ENCODE measurements around the gene ZNF275.
A peak's percentile ranks its signal among the peaks of the same experiment; 100 is the strongest.

Gene ZNF275

GRCh38 chrX:153333821-153334653 is at the start of gene ZNF275:
Gene ZNF275, plus strand, starts transcription at chrX:153334153. Its CDS starts 2,527 bp downstream, at chrX:153336680.
- TF ChIP-seq, protein P1, sequence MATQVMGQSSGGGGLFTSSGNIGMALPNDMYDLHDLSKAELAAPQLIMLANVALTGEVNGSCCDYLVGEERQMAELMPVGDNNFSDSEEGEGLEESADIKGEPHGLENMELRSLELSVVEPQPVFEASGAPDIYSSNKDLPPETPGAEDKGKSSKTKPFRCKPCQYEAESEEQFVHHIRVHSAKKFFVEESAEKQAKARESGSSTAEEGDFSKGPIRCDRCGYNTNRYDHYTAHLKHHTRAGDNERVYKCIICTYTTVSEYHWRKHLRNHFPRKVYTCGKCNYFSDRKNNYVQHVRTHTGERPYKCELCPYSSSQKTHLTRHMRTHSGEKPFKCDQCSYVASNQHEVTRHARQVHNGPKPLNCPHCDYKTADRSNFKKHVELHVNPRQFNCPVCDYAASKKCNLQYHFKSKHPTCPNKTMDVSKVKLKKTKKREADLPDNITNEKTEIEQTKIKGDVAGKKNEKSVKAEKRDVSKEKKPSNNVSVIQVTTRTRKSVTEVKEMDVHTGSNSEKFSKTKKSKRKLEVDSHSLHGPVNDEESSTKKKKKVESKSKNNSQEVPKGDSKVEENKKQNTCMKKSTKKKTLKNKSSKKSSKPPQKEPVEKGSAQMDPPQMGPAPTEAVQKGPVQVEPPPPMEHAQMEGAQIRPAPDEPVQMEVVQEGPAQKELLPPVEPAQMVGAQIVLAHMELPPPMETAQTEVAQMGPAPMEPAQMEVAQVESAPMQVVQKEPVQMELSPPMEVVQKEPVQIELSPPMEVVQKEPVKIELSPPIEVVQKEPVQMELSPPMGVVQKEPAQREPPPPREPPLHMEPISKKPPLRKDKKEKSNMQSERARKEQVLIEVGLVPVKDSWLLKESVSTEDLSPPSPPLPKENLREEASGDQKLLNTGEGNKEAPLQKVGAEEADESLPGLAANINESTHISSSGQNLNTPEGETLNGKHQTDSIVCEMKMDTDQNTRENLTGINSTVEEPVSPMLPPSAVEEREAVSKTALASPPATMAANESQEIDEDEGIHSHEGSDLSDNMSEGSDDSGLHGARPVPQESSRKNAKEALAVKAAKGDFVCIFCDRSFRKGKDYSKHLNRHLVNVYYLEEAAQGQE (IDR thresholded peaks at IDR 0.05; ENCODE audit: low read depth): no peak
- TF ChIP-seq EGR1 (IDR thresholded peaks at IDR 0.05): peak; percentile 27; the same call in 1 of the 2 replicates

- no peak for TF ChIP-seq EGR1 (IDR thresholded peaks at IDR 0.05)
Observed at GRCh38 chrX:153297376-153297775, 36.6 kb upstream of the ZNF275 start.

GRCh38 chrX:153299855-153300254 is 34.1 kb upstream of the ZNF275 start:
- TF ChIP-seq TAF1 (IDR thresholded peaks at IDR 0.05; ENCODE audit: low read depth) (no peak), YY1 (IDR thresholded peaks at IDR 0.05; ENCODE audit: low read depth) (no peak), RAD21 (IDR thresholded peaks at IDR 0.05; ENCODE audit: low read depth) (no peak), USF1 (IDR thresholded peaks at IDR 0.05) (no peak), ZBTB7A (IDR thresholded peaks at IDR 0.05; ENCODE audit: low read depth) (no peak), CREB1 (IDR thresholded peaks at IDR 0.05; ENCODE audit: low read depth) (no peak)
- TF ChIP-seq, protein P2, sequence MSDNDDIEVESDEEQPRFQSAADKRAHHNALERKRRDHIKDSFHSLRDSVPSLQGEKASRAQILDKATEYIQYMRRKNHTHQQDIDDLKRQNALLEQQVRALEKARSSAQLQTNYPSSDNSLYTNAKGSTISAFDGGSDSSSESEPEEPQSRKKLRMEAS (IDR thresholded peaks at IDR 0.05): no peak
- TF ChIP-seq, protein P1 (IDR thresholded peaks at IDR 0.05; ENCODE audit: low read depth): no peak

GRCh38 chrX:153301746-153302145 is 32.2 kb upstream of the ZNF275 start:
- TF ChIP-seq YY1 (IDR thresholded peaks at IDR 0.05; ENCODE audit: low read depth) (no peak), TCF12 (IDR thresholded peaks at IDR 0.05; ENCODE audit: low read depth) (no peak)

- no peak for TF ChIP-seq EGR1 (IDR thresholded peaks at IDR 0.05)
- TF ChIP-seq, protein P2 (IDR thresholded peaks at IDR 0.05): no peak
- TF ChIP-seq RAD21 (IDR thresholded peaks at IDR 0.05; ENCODE audit: low read depth): no peak
- TF ChIP-seq EP300 (IDR thresholded peaks at IDR 0.05; ENCODE audit: borderline replicate concordance): no peak
- no peak for TF ChIP-seq USF1 (IDR thresholded peaks at IDR 0.05)
- no peak for TF ChIP-seq FOXM1 (IDR thresholded peaks at IDR 0.05; ENCODE audit: borderline replicate concordance, low read depth)
- no peak for TF ChIP-seq CREB1 (IDR thresholded peaks at IDR 0.05; ENCODE audit: low read depth)
Observed at GRCh38 chrX:153302796-153303195, 31.2 kb upstream of the ZNF275 start.

DNA sequence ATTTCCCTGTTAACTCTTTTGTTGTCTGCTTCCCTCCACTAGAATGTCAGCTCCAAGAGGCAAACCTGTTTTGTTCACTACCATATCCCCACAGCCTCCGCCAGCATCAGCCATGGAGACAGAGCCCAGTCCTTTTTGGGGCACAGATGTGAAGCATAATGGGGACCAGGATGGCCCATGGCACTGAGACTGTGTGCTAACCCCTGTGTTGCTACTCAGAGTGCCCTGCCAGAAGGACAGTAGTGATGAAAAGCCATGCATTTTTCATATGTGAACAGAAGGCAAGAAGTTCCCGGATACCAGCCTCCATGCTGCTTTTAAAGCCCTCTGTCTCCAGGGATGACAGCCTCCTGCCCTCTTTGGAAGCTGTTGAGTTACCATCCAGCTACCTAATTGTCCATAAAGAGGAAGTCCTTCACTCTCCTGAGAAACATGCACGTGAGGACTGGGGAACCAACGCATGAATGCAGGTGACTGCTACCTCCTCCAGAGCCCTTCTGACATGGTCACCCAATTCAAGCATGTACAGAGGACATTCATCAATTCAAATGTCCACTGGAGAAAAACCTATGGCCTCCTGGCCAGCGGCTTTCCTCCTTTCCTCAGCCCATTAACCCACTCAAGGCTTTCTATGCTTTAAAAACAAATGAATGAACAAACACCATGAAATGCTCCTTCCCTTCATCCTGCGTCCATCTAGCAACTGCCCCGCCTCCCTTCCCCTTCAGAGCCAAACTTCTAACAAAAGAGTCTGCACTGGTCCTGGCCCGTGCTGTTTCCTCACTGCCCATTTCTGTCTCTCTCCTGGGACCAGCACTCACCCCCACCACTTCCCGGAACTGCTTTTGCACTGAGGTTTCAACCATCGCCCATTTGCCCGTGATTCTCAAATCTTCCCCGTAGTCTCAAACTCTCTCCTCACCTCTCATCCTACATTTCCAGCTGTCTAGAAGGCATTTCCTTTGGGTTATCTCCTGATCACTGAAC is 30.4 kb upstream of the ZNF275 start:
- TF ChIP-seq RAD21 (IDR thresholded peaks at IDR 0.05; ENCODE audit: low read depth): no peak
- TF ChIP-seq ZBTB7A (IDR thresholded peaks at IDR 0.05; ENCODE audit: low read depth): no peak
- TF ChIP-seq TCF12 (IDR thresholded peaks at IDR 0.05; ENCODE audit: low read depth): no peak
- TF ChIP-seq EP300 (IDR thresholded peaks at IDR 0.05; ENCODE audit: borderline replicate concordance): no peak
- TF ChIP-seq NFIC (IDR thresholded peaks at IDR 0.05): no peak
- no peak for TF ChIP-seq USF1 (IDR thresholded peaks at IDR 0.05)
- TF ChIP-seq TEAD4 (IDR thresholded peaks at IDR 0.05): no peak
